K562 (cell line): ENCODE measurements around the gene MAML3. TPM values are rescaled to one million over a fixed set of nuclear protein-coding genes. Genes with fewer than 3 reads are reported as not detected.

Source experiments
- ZBTB40 ChIP-seq, 2 experiments: fragments of 450-650 bp in 1 of 2; sonication (generic) in 1 of 2; formaldehyde crosslinking in 1 of 2; IDR thresholded peaks; 2 replicates each; pipeline versions ENCODE4 v1.7.1 to v1.9.0; 2016 to 2022; ENCODE audit warnings: inconsistent platforms in 1 of 2, mild to moderate bottlenecking in 1 of 2, missing genetic modification reagents in 1 of 2
- polyA plus RNA-seq, 8 experiments: library from polyadenylated mRNA; depleted of rRNA in 4 of 8; stranded (reverse) in 5 of 8; unstranded in 3 of 8; fragments of >200 nt; fragmentation: Nextera tagmentation in 2 of 8; fragmentation: Illumina TruSeq in 1 of 8; extraction: Ambion mirVana in 2 of 8; extraction: Trizol in 1 of 8; gene quantifications; 2 replicates each; pipeline versions ENCODE4 v1.2.1 to v1.2.3, GENCODE V29; 2011 to 2014; ENCODE audit warnings: inconsistent platforms in 1 of 8, missing spikeins in 1 of 8
- total RNA-seq, 7 experiments: library from RNA; depleted of rRNA in 6 of 7; stranded (reverse); fragments of >200 nt in 6 of 7; fragmentation: Illumina TruSeq in 2 of 7; extraction: Trizol in 2 of 7; gene quantifications; 2 replicates each; pipeline versions ENCODE4 v1.2.1 to v1.2.3, GENCODE V29; 2011 to 2021; ENCODE audit warnings: low replicate concordance in 1 of 7

Gene MAML3
- total and polyA plus RNA-seq, 9 of the 15 experiments (the other 6 are each of a cell fraction or from before 2014, with no cell fraction given) = 0.01 to 0.55 (median 0.25) TPM

DNA sequence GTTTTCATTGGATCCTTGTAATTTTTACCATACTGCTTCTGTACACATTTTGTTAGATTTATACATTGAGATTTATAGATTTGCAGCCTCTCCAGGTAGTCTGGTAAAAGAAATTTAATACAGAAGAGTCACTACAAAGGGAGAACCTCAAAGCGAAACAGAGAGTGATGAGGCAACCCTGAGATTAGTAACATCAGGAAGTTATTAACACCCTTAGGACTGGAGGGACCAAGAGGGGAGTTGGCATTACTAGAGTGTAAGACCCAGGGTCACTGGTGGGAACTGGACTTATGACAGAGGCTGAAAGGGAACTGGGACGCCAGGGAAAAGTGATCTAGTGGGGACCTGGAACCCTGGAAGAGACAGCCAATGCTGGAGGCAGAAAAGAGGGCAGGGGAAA is 20.6 kb upstream of the MAML3 start (continued):
- TF ChIP-seq ZBTB40 (IDR thresholded peaks at IDR 0.05) (no peak), ZBTB40 (CRISPR knock-in tag; IDR thresholded peaks at IDR 0.05) (no peak)
